Uterus (tissue), 4 donors: ENCODE results near the gene ARHGAP18. TPM values are rescaled to one million over a fixed set of nuclear protein-coding genes. Genes with fewer than 3 reads are reported as not detected.
A peak's percentile ranks its signal among the peaks of the same experiment; 100 is the strongest.

Experiments
- DNase-seq, 2 donors: peaks; one replicate each; pipeline ENCODE4 v3.0.0-alpha.2; 2019 to 2020
- H3K27ac ChIP-seq, 2 donors: fragments of 200-600 bp; sonication (generic); 1 replicate in 1 of 2; 2 replicates in 1 of 2; pipeline ENCODE4 v1.5.1; 2016 to 2018
- H3K27me3 ChIP-seq, 2 donors: fragments of 200-600 bp; sonication (generic); one replicate each; pipeline ENCODE4 v1.5.1; 2018 to 2019; ENCODE audit warnings: control low read depth in 1 of 2
- H3K36me3 ChIP-seq, 2 donors: fragments of 200-600 bp; sonication (generic); one replicate each; pipeline ENCODE4 v1.5.1; 2019; ENCODE audit warnings: control low read depth in 1 of 2
- H3K4me1 ChIP-seq, 2 donors: fragments of 200-600 bp; sonication (generic); one replicate each; pipeline ENCODE4 v1.5.1; 2018 to 2019; ENCODE audit warnings: control low read depth in 1 of 2
- H3K4me3 ChIP-seq, 2 donors: fragments of 200-600 bp; sonication (generic); 1 replicate in 1 of 2; 2 replicates in 1 of 2; pipeline ENCODE4 v1.5.1; 2018 to 2019; ENCODE audit warnings: mild to moderate bottlenecking in 1 of 2
- H3K9me3 ChIP-seq, 2 donors: fragments of 200-600 bp; sonication (generic); one replicate each; pipeline ENCODE4 v1.5.1; 2019; ENCODE audit warnings: control low read depth in 1 of 2
- CTCF ChIP-seq, 4 experiments: fragments of 200-600 bp in 2 of 4; fragments of 450-650 bp in 2 of 4; sonication (generic) in 2 of 4; IDR thresholded peaks; one replicate each; pipeline ENCODE4 v1.5.1; 2016 to 2019; ENCODE audit warnings: antibody characterized with exemption in 4 of 4, mild to moderate bottlenecking in 2 of 4, moderate library complexity in 1 of 4
- POLR2A ChIP-seq, 2 donors: fragments of 450-650 bp; IDR thresholded peaks; one replicate each; pipeline ENCODE4 v1.6.1; 2016; ENCODE audit warnings: antibody characterized with exemption in 2 of 2, mild to moderate bottlenecking in 1 of 2, moderate library complexity in 1 of 2
- intact Hi-C: fragments of 100-400 bp; cut with DNase I; formaldehyde crosslinking; loops from one replicate; pipeline ENCODE4 v1.15.1; 2023; ENCODE audit warnings: low total_unique reads
- total RNA-seq, 4 donors: library from RNA; depleted of rRNA in 3 of 4; stranded (reverse); fragments of >200 nt in 3 of 4; gene quantifications; one replicate each; pipeline versions ENCODE4 v1.1.0 to v1.2.4, GENCODE V29; 2014 to 2023
- donor health status: DM: yes; HTN: yes; CAD: no.

Gene ARHGAP18
- total RNA-seq, 4 donors from 2014 or later, result 6.3 to 36.7 (median 15.4) TPM

- Histone ChIP-seq H3K9me3 (no peaks in the 10 kb centered on the region), H3K4me3 (no peak overlapping the region), H3K36me3 (no peaks in the 10 kb centered on the region), H3K4me1 (no peaks in the 10 kb centered on the region), H3K27ac (no peak overlapping the region), H3K27me3 (no peaks in the 10 kb centered on the region)
- no peak for DNase-seq
- intact Hi-C loops, result no loop called here
- no peak for TF ChIP-seq CTCF (IDR thresholded peaks at IDR 0.05)
These were observed 34.1 kb downstream of the ARHGAP18 start for GRCh38 chr6:129675669-129676472.

DNA sequence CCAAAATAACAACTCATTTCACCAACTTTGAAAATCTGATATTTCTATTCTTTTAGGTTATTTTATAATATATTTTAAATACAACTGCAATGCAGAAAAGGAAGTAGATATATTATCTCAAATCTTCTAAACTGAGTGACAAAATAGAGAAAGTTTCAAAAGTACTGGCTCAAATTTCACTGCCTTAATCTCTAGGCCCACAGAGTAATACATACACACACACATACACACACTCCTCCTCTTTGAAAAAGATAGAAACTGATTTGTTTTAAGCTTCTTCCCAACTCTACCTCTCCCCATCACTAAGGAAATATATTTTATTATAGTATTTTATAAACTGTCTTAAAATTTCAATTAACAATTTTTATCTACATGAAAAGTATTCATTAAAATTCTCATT is 36.2 kb downstream of the ARHGAP18 start:
- peak overlapping the region; percentile 24 to 74 for H3K27ac ChIP-seq
- no peaks in the 10 kb centered on the region for H3K36me3 ChIP-seq
- no peaks in the 10 kb centered on the region for H3K9me3 ChIP-seq
- intact Hi-C loops, result no loop called here
- H3K4me3 ChIP-seq, result no peak overlapping the region
- H3K27me3 ChIP-seq, result no peaks in the 10 kb centered on the region
- TF ChIP-seq CTCF (IDR thresholded peaks at IDR 0.05) (no peak), POLR2A (IDR thresholded peaks at IDR 0.05) (no peak)
- DNase-seq, result no peak
- H3K4me1 ChIP-seq, result no peaks in the 10 kb centered on the region

DNA sequence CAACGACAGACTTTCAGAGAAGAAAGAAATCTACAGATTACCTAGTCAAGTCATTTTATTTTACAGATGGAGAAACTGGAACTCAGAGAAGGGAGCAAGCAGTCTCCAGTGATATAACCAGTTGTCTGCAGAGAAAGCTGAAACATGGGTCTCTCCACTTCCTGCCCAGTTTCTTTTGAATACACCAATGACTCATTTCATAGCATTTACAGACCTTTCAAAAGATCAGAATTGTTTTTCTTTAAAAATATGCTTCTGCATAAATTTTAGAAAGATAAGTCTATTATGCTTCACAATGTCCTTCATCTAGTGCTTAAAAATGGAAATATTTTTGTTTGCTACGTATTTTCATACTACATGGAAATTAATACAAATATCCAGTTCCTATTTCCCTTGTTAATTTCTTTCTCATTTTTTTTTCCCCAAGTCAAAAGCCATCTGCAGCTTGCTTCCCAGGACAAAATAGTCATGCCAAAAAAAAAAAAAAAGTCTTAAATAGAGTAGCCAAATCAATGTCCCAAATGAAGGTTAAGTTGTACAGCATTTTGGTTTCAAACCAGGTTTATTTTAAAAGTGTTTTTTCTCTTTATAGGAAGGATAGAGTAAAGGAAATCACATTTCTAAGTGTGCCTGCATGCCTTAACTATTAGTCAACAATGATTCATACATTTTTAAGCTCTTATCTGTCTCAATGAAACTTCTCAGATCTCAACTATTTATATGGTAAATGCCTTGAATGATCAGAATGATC is 36.9 kb downstream of the ARHGAP18 start:
- TF ChIP-seq CTCF (IDR thresholded peaks at IDR 0.05), result no peak
- no peak for TF ChIP-seq POLR2A (IDR thresholded peaks at IDR 0.05)
- H3K27me3 ChIP-seq, result no peaks in the 10 kb centered on the region
- H3K9me3 ChIP-seq, result no peaks in the 10 kb centered on the region
- DNase-seq, result no peak
- H3K36me3 ChIP-seq, result no peaks in the 10 kb centered on the region
- no peak overlapping the region for H3K4me3 ChIP-seq
- peak overlapping the region; percentile 38 to 74 for H3K27ac ChIP-seq
- intact Hi-C loops, result no loop called here
- no peaks in the 10 kb centered on the region for H3K4me1 ChIP-seq

DNA sequence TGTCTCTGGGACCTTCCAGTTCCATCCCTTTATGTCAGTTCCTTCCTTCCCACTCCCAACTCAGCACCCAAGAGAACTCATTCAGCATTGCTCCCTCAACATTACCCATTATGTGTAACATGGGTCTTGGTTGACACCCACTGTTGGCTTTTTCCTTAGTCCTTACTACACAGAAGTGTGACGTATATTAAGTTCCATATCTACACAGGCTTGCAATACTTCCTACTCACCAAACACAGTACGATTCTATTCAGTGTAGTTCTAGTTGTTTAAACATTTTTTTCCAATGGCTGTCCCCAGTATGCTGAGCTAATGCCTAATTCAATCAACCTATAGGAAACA is 37.7 kb downstream of the ARHGAP18 start:
- TF ChIP-seq POLR2A (IDR thresholded peaks at IDR 0.05), result no peak
- no peak for TF ChIP-seq CTCF (IDR thresholded peaks at IDR 0.05)
- intact Hi-C loops, result no loop called here
- DNase-seq, result no peak

More for the DNA sequence above, 37.7 kb downstream of the ARHGAP18 start:
- no peak overlapping the region for H3K4me3 ChIP-seq
- no peaks in the 10 kb centered on the region for H3K9me3 ChIP-seq
- no peaks in the 10 kb centered on the region for H3K4me1 ChIP-seq
- no peaks in the 10 kb centered on the region for H3K36me3 ChIP-seq
- peak overlapping the region; percentile 38 to 74 for H3K27ac ChIP-seq
- no peaks in the 10 kb centered on the region for H3K27me3 ChIP-seq
